PC-9 (cell line): ENCODE data around the gene FAM171A2.
"Not testable (repeated sequence)": the region's sequence is repeated elsewhere in the genome, so short reads cannot be mapped to it uniquely, and the experiment has no call there.

Experiments
- EZH2 ChIP-seq: fragments of 200-600 bp; sonication (generic); IDR thresholded peaks from 2 replicates; pipeline ENCODE4 v1.8.0; 2017; ENCODE audit warnings: antibody characterized with exemption, low read depth
- TF ChIP-seq, protein P1 (sequence below): fragments of 200-600 bp; sonication (generic); conservative IDR thresholded peaks from 2 replicates; pipeline ENCODE4 v1.6.1; 2017; ENCODE audit warnings: mixed run types, antibody characterized with exemption, mild to moderate bottlenecking, moderate library complexity

DNA sequence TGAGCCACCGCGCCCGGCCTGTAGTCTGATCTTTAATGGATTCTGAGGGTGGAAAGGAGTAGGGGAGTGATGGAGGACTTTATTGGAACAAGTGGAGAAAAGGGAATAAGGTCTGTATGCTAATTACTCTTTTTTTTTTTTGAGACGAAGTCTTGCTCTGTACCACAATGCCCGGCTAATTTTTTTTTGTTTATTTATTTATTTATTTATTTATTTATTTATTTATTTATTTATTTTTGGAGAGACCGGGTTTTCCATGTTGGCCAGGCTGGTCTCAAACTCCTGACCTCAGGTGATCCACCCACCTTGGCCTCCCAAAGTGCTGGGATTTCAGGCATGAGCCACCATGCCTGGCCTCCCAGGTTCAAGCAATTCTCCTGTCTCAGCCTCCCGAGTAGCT, 34.1 kb downstream of the FAM171A2 start:
- TF ChIP-seq, protein P1, sequence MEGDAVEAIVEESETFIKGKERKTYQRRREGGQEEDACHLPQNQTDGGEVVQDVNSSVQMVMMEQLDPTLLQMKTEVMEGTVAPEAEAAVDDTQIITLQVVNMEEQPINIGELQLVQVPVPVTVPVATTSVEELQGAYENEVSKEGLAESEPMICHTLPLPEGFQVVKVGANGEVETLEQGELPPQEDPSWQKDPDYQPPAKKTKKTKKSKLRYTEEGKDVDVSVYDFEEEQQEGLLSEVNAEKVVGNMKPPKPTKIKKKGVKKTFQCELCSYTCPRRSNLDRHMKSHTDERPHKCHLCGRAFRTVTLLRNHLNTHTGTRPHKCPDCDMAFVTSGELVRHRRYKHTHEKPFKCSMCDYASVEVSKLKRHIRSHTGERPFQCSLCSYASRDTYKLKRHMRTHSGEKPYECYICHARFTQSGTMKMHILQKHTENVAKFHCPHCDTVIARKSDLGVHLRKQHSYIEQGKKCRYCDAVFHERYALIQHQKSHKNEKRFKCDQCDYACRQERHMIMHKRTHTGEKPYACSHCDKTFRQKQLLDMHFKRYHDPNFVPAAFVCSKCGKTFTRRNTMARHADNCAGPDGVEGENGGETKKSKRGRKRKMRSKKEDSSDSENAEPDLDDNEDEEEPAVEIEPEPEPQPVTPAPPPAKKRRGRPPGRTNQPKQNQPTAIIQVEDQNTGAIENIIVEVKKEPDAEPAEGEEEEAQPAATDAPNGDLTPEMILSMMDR = not testable (repeated sequence)
- TF ChIP-seq EZH2 = not testable (repeated sequence)
